Right lobe of liver (tissue), 6 donors: ENCODE data around the gene DHRSX. TPM values are rescaled to one million over a fixed set of nuclear protein-coding genes. Genes with fewer than 3 reads are reported as not detected.

Experiments
- ATAC-seq, 4 donors: fragments of 200-7000 bp; cut with Tn5 transposase; one replicate each; pipeline ENCODE4 v1.9.1; 2020; ENCODE audit warnings: mild to moderate bottlenecking in 4 of 4, moderate library complexity in 4 of 4
- DNase-seq, 3 donors: peaks; one replicate each; pipeline ENCODE4 v3.0.0-alpha.2; 2020
- H3K27ac ChIP-seq, 3 donors: fragments of 200-600 bp; one replicate each; pipeline ENCODE4 v1.8.0; 2022
- H3K27me3 ChIP-seq, 2 donors: fragments of 200-600 bp; one replicate each; pipeline ENCODE4 v1.8.0; 2022
- H3K36me3 ChIP-seq, 4 donors: fragments of 200-600 bp; sonication (generic) in 1 of 4; one replicate each; pipeline versions ENCODE4 v1.5.1 to v1.8.0; 2017 to 2022; ENCODE audit warnings: control low read depth in 1 of 4
- H3K4me1 ChIP-seq, 4 donors: fragments of 200-600 bp; sonication (generic) in 1 of 4; one replicate each; pipeline versions ENCODE4 v1.5.1 to v1.8.0; 2017 to 2022; ENCODE audit warnings: control low read depth in 1 of 4
- H3K4me3 ChIP-seq, 3 donors: fragments of 200-600 bp; one replicate each; pipeline ENCODE4 v1.8.0; 2022
- H3K9me3 ChIP-seq, 4 donors: fragments of 200-600 bp; sonication (generic) in 1 of 4; one replicate each; pipeline versions ENCODE4 v1.5.1 to v1.8.0; 2017 to 2022; ENCODE audit warnings: control low read depth in 1 of 4
- CTCF ChIP-seq, 4 donors: fragments of 200-600 bp in 3 of 4; fragments of 450-650 bp in 1 of 4; IDR thresholded peaks; one replicate each; pipeline versions ENCODE4 v1.5.1 to v1.8.0; 2016 to 2022; ENCODE audit warnings: antibody characterized with exemption in 4 of 4, mild to moderate bottlenecking in 2 of 4
- POLR2A ChIP-seq: fragments of 450-650 bp; IDR thresholded peaks from one replicate; pipeline ENCODE4 v1.6.1; 2017; ENCODE audit warnings: antibody characterized with exemption, mild to moderate bottlenecking
- WGBS: methylation state at CpG from one replicate; pipeline ENCODE4 v1.1.6; 2018; ENCODE audit warnings: low coverage, low lambda C conversion rate; ENCODE audit not compliant: insufficient coverage; ENCODE audit errors: missing lambda C conversion rate; 5-methylcytosine and 5-hydroxymethylcytosine counted together
- intact Hi-C, 2 donors: fragments of 100-400 bp; cut with DNase I; formaldehyde crosslinking; loops; one replicate each; pipeline versions ENCODE4 v1.11.2 to v1.14.1; 2022
- total RNA-seq, 6 experiments: library from RNA; depleted of rRNA in 2 of 6; stranded (reverse); fragments of >200 nt in 2 of 6; fragmentation: NEBNext Ultra II Directional in 3 of 6; extraction: Animal tissue kit (Norgen Biotek cat#: 25700) in 3 of 6; gene quantifications; one replicate each; pipeline versions ENCODE4 v1.1.0 to v1.2.4, GENCODE V29; 2016 to 2023
- donor health status: DM: no; HTN: yes; CAD: no.
- donor health status: DM: no; HTN: no; CAD: no.
- donor health status: DM: no; HTN: no; CAD: no.
- donor health status: DM: no; HTN: yes; CAD: no.
- donor health status: DM: no; HTN: yes; CAD: no.

DHRSX gene
- total RNA-seq, 6 experiments from 2014 or later = 15.6 to 34.5 (median 29.0) TPM

GRCh38 chrX:2447484-2447883 lies 53.3 kb downstream of the DHRSX start:
- intact Hi-C loops = no loop called here
- no peaks in the 10 kb centered on the region for H3K36me3 ChIP-seq
- ATAC-seq (no peak), DNase-seq (no peak)
- 90% methylated on average over 2 of the region's 2 CpGs for WGBS
- H3K27ac ChIP-seq = no peak overlapping the region
- no peaks in the 10 kb centered on the region for H3K4me1 ChIP-seq
- TF ChIP-seq POLR2A (no peak), CTCF (IDR thresholded peaks at IDR 0.05) (no peak)
- H3K9me3 ChIP-seq = no peaks in the 10 kb centered on the region
- no peaks in the 10 kb centered on the region for H3K27me3 ChIP-seq
- H3K4me3 ChIP-seq = no peak overlapping the region

GRCh38 chrX:2446815-2447214 lies 54.0 kb downstream of the DHRSX start:
- Histone ChIP-seq H3K4me1 (no peaks in the 10 kb centered on the region), H3K4me3 (no peak overlapping the region), H3K9me3 (no peaks in the 10 kb centered on the region), H3K36me3 (no peaks in the 10 kb centered on the region), H3K27me3 (no peaks in the 10 kb centered on the region), H3K27ac (no peak overlapping the region)
- intact Hi-C loops = no loop called here
- TF ChIP-seq CTCF (IDR thresholded peaks at IDR 0.05) = no peak
- TF ChIP-seq POLR2A = no peak
- DNase-seq (no peak), ATAC-seq (no peak)
- 100% methylated on average over 5 of the region's 14 CpGs for WGBS

- intact Hi-C loops = no loop called here
- WGBS = 91% methylated on average over 18 of the region's 31 CpGs
- no peak for ATAC-seq
Measured at GRCh38 chrX:2445662-2446623, 54.8 kb downstream of the DHRSX start.

GRCh38 chrX:2442694-2443093 lies 58.1 kb downstream of the DHRSX start:
- Histone ChIP-seq H3K4me3 (no peak overlapping the region), H3K9me3 (no peaks in the 10 kb centered on the region), H3K27ac (no peak overlapping the region), H3K36me3 (no peaks in the 10 kb centered on the region), H3K27me3 (no peaks in the 10 kb centered on the region), H3K4me1 (no peaks in the 10 kb centered on the region)
- DNase-seq = no peak
- ATAC-seq = no peak
- 77% methylated on average over 5 of the region's 7 CpGs for WGBS
- no peak for TF ChIP-seq CTCF (IDR thresholded peaks at IDR 0.05)
- no peak for TF ChIP-seq POLR2A
- intact Hi-C loops = no loop called here

More at GRCh38 chrX:2445662-2446623, 54.8 kb downstream of the DHRSX start:
- Histone ChIP-seq H3K27ac (no peak overlapping the region), H3K4me3 (no peak overlapping the region), H3K27me3 (no peaks in the 10 kb centered on the region), H3K36me3 (no peaks in the 10 kb centered on the region), H3K9me3 (no peaks in the 10 kb centered on the region), H3K4me1 (no peaks in the 10 kb centered on the region)
- DNase-seq = no peak
- TF ChIP-seq POLR2A (no peak), CTCF (IDR thresholded peaks at IDR 0.05) (no peak)
